HepG2 (cell line): ENCODE measurements around the gene LTB4R2. TPM values are rescaled to one million over a fixed set of nuclear protein-coding genes. Genes with fewer than 3 reads are reported as not detected.

Experiments used
- CREB3 ChIP-seq: sonication (generic); formaldehyde crosslinking; IDR thresholded peaks from 2 replicates; pipeline ENCODE4 v1.5.0; 2020; ENCODE audit warnings: missing genetic modification reagents
- DZIP1 ChIP-seq: sonication (generic); formaldehyde crosslinking; IDR thresholded peaks from 2 replicates; pipeline ENCODE4 v1.5.0; 2020; ENCODE audit warnings: mild to moderate bottlenecking, missing genetic modification reagents
- E2F5 ChIP-seq: sonication (generic); formaldehyde crosslinking; conservative IDR thresholded peaks from 2 replicates; pipeline ENCODE4 v1.4.0; 2020; ENCODE audit warnings: missing genetic modification reagents
- HMG20B ChIP-seq: conservative IDR thresholded peaks from 2 replicates; pipeline ENCODE4 v1.6.1; 2016; ENCODE audit warnings: missing genetic modification reagents, missing compliant biosample characterization
- ISX ChIP-seq: sonication (generic); formaldehyde crosslinking; conservative IDR thresholded peaks from 2 replicates; pipeline ENCODE4 v1.5.0; 2020; ENCODE audit warnings: missing genetic modification reagents
- MBD4 ChIP-seq: IDR thresholded peaks from 2 replicates; pipeline ENCODE4 v1.6.1; 2012; ENCODE audit warnings: low read length, inconsistent platforms, borderline replicate concordance
- SIX1 ChIP-seq: sonication (generic); formaldehyde crosslinking; IDR thresholded peaks from 2 replicates; pipeline ENCODE4 v1.4.0; 2020; ENCODE audit warnings: missing genetic modification reagents, borderline replicate concordance
- ZBTB8A ChIP-seq: sonication (generic); formaldehyde crosslinking; IDR thresholded peaks from 2 replicates; pipeline ENCODE4 v1.4.0; 2020; ENCODE audit warnings: mild to moderate bottlenecking, low read depth, missing genetic modification reagents, borderline replicate concordance
- ZFP37 ChIP-seq: sonication (generic); formaldehyde crosslinking; IDR thresholded peaks from 2 replicates; pipeline ENCODE4 v1.4.0; 2020; ENCODE audit warnings: missing genetic modification reagents, borderline replicate concordance
- ZFP82 ChIP-seq: sonication (generic); formaldehyde crosslinking; IDR thresholded peaks from 2 replicates; pipeline ENCODE4 v1.5.1; 2020; ENCODE audit warnings: mild to moderate bottlenecking, missing genetic modification reagents, borderline replicate concordance
- ZNF280D ChIP-seq: sonication (generic); formaldehyde crosslinking; IDR thresholded peaks from 2 replicates; pipeline ENCODE4 v1.5.1; 2020; ENCODE audit warnings: mild to moderate bottlenecking, missing genetic modification reagents
- ZNF710 ChIP-seq: sonication (generic); formaldehyde crosslinking; IDR thresholded peaks from 2 replicates; pipeline ENCODE4 v1.5.0; 2020; ENCODE audit warnings: mild to moderate bottlenecking, missing genetic modification reagents, borderline replicate concordance
- polyA plus RNA-seq, 8 experiments: library from polyadenylated mRNA; depleted of rRNA in 3 of 8; stranded (reverse) in 7 of 8; unstranded in 1 of 8; fragments of >200 nt; fragmentation: Illumina TruSeq in 4 of 8; extraction: Trizol in 4 of 8; gene quantifications; 2 replicates each; pipeline versions ENCODE4 v1.2.1 to v1.2.3, GENCODE V29; 2011 to 2016; ENCODE audit warnings: low read depth in 4 of 8, missing spikeins in 1 of 8, mixed read lengths in 1 of 8; ENCODE audit not compliant: insufficient read depth in 1 of 8
- total RNA-seq, 5 experiments: library from RNA; depleted of rRNA; stranded (reverse); fragments of >200 nt; fragmentation: Illumina TruSeq; extraction: Trizol; gene quantifications; 2 replicates each; pipeline ENCODE4 v1.2.3, GENCODE V29; 2016; ENCODE audit warnings: low read depth in 1 of 5
- TF ChIP-seq, protein P1 (sequence below): sonication (generic); formaldehyde crosslinking; IDR thresholded peaks from 2 replicates; pipeline ENCODE4 v1.8.0; 2022; ENCODE audit warnings: missing genetic modification reagents, mild to moderate bottlenecking, moderate library complexity, borderline replicate concordance
- TF ChIP-seq, protein P2 (sequence below): sonication (generic); formaldehyde crosslinking; IDR thresholded peaks from 2 replicates; pipeline ENCODE4 v1.4.0; 2020; ENCODE audit warnings: missing genetic modification reagents

LTB4R2 gene
- total and polyA plus RNA-seq, 2 of the 13 experiments (the other 11 are each of a cell fraction or from before 2014, with no cell fraction given) = 3.9 to 6.9 TPM

DNA sequence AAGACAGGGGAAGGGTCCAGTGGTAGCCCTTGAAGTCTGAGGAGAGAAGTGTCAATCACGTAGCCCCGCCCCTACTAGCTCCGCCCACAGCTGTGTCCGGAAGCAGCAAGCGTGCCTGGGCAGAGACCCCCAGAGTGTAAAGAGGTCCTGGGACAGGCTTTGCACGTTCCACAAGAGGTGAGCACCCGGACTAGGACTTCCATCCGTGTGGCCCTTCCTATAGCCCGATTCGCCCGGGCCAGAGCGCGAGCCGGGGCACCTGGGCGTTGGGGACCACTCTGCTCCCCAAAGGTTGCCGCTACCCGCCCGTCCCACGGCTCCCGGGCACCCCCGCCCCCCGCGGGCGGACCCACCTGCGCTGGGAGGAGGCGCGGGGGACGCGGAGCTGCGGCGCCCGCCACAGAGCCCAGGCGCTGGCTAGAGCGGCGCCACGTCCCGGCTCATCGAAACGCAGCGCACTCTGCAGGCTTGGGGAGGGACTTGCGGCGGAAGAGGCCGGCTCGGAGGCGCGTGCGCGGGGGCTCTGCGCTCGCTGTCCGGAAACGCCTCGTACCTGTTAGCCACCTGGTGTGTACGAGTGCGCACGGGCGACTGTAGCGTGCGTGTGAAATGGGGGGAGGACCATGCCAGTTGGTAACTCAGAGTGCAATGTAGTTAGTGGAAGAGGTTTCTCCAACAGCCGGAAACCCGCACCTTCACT is 38.7 kb upstream of the LTB4R2 start, which contains the start of gene RABGGTA (continued):
- TF ChIP-seq HMG20B (CRISPR knock-in tag) (peak; percentile 85), ZFP82 (no peak), SIX1 (peak; percentile 52), ZNF280D (peak; percentile 98), CREB3 (CRISPR knock-in tag) (peak; percentile 99), ZBTB8A (peak; percentile 79), MBD4 (no peak), DZIP1 (CRISPR knock-in tag) (peak; percentile 89), ZNF710 (peak; percentile 97), E2F5 (CRISPR knock-in tag) (peak; percentile 91), ISX (peak; percentile 99), ZFP37 (CRISPR knock-in tag) (peak; percentile 97)
- TF ChIP-seq, protein P1, sequence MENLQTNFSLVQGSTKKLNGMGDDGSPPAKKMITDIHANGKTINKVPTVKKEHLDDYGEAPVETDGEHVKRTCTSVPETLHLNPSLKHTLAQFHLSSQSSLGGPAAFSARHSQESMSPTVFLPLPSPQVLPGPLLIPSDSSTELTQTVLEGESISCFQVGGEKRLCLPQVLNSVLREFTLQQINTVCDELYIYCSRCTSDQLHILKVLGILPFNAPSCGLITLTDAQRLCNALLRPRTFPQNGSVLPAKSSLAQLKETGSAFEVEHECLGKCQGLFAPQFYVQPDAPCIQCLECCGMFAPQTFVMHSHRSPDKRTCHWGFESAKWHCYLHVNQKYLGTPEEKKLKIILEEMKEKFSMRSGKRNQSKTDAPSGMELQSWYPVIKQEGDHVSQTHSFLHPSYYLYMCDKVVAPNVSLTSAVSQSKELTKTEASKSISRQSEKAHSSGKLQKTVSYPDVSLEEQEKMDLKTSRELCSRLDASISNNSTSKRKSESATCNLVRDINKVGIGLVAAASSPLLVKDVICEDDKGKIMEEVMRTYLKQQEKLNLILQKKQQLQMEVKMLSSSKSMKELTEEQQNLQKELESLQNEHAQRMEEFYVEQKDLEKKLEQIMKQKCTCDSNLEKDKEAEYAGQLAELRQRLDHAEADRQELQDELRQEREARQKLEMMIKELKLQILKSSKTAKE (CRISPR knock-in tag) = peak; percentile 91
- TF ChIP-seq, protein P2, sequence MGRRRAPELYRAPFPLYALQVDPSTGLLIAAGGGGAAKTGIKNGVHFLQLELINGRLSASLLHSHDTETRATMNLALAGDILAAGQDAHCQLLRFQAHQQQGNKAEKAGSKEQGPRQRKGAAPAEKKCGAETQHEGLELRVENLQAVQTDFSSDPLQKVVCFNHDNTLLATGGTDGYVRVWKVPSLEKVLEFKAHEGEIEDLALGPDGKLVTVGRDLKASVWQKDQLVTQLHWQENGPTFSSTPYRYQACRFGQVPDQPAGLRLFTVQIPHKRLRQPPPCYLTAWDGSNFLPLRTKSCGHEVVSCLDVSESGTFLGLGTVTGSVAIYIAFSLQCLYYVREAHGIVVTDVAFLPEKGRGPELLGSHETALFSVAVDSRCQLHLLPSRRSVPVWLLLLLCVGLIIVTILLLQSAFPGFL (CRISPR knock-in tag) = peak; percentile 79; the same call in 1 of the 2 replicates
